Measurements from ENCODE around the gene C1QL3. TPM values are rescaled to one million over a fixed set of nuclear protein-coding genes. Genes with fewer than 3 reads are reported as not detected.

Gene C1QL3
- total RNA-seq, 1 donor from 2014 or later: not detected

DNA sequence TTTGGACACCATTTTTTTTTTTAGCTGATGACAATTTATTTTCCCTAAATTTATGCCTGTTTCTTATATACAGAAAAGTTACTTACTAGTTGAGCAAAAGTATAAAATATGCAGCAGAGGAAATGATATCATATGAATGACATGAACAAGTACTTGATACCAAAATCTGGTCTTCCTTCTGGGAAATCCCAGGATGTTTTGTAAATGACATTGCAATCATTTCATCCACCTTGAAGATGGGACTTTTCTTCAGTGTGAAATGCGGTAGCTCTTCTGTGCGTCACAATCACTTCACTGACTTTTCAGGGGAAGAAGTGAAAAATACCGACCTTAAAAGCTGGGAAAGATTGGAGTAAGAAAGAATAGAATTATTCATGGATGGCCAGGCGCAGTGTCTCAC, 23.8 kb downstream of the C1QL3 start:
- no peak for DNase-seq (ENCODE audit: low read depth, low spot score)
- no peaks in the 10 kb centered on the region for H3K27me3 Mint-ChIP-seq (ENCODE audit: low read depth)

DNA sequence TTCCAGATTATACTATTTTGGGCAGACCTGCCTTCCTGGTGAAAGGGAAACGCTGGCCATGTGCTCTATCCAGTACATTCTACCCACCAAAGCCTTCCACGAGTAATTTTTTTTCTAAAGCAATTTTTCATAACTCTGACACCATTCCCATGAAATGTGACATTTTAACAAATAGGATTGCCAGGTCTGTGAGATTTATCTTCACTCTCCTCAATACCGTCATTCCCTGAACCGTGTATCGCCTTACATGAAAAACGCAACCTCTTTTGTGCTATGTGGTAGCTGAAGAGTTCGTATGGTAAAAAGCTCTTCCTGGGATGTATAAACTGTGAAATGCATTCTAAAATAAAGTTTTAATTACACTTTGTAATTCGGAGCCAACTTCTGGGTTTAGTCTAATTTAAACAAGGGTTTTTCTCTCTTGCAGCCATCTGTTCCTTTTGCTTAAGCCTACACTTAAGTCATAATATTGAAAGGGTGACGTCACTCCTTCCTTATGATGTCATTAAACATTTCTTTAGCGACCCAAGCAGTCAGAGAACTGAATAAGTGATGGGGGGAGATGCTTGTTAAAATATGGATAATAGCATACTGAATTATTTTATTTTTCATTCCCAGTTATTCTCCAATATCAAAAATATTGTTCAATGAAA, 27.7 kb downstream of the C1QL3 start:
- Mint-ChIP-seq H3K4me1 (no peaks in the 10 kb centered on the region), H3K36me3 (ENCODE audit: low read depth) (peaks cover 3% of the 10 kb centered on the region), H3K9me3 (no peaks in the 10 kb centered on the region), H3K27ac (ENCODE audit: unreplicated experiment) (no peak overlapping the region), H3K27me3 (ENCODE audit: low read depth) (no peaks in the 10 kb centered on the region), H3K4me3 (no peak overlapping the region)
- DNase-seq (ENCODE audit: low read depth, low spot score): no peak
- TF ChIP-seq CTCF (conservative IDR thresholded peaks at IDR 0.05): no peak

More for the DNA sequence above, 23.8 kb downstream of the C1QL3 start:
- no peak overlapping the region for H3K27ac Mint-ChIP-seq (ENCODE audit: unreplicated experiment)
- H3K4me3 Mint-ChIP-seq: no peak overlapping the region
- no peaks in the 10 kb centered on the region for H3K4me1 Mint-ChIP-seq
- no peak for TF ChIP-seq CTCF (conservative IDR thresholded peaks at IDR 0.05)
- no peaks in the 10 kb centered on the region for H3K36me3 Mint-ChIP-seq (ENCODE audit: low read depth)
- no peaks in the 10 kb centered on the region for H3K9me3 Mint-ChIP-seq

- no peak for TF ChIP-seq CTCF (conservative IDR thresholded peaks at IDR 0.05)
- Mint-ChIP-seq H3K4me3 (no peak overlapping the region), H3K9me3 (no peaks in the 10 kb centered on the region), H3K36me3 (ENCODE audit: low read depth) (peaks cover 3% of the 10 kb centered on the region), H3K4me1 (no peaks in the 10 kb centered on the region), H3K27ac (ENCODE audit: unreplicated experiment) (no peak overlapping the region), H3K27me3 (ENCODE audit: low read depth) (no peaks in the 10 kb centered on the region)
- DNase-seq (ENCODE audit: low read depth, low spot score): no peak
Observed at GRCh38 chr10:16491933-16492332, 29.7 kb downstream of the C1QL3 start.

GRCh38 chr10:16490511-16490910, 31.2 kb downstream of the C1QL3 start:
- H3K4me3 Mint-ChIP-seq: no peak overlapping the region
- H3K27ac Mint-ChIP-seq (ENCODE audit: unreplicated experiment): no peak overlapping the region
- H3K27me3 Mint-ChIP-seq (ENCODE audit: low read depth): no peaks in the 10 kb centered on the region
- no peak for TF ChIP-seq CTCF (conservative IDR thresholded peaks at IDR 0.05)
- no peak for DNase-seq (ENCODE audit: low read depth, low spot score)
- peaks cover 3% of the 10 kb centered on the region for H3K36me3 Mint-ChIP-seq (ENCODE audit: low read depth)
- H3K4me1 Mint-ChIP-seq: no peaks in the 10 kb centered on the region
- no peaks in the 10 kb centered on the region for H3K9me3 Mint-ChIP-seq

- Mint-ChIP-seq H3K9me3 (no peaks in the 10 kb centered on the region), H3K36me3 (ENCODE audit: low read depth) (no peaks in the 10 kb centered on the region), H3K27me3 (ENCODE audit: low read depth) (no peaks in the 10 kb centered on the region), H3K4me3 (no peak overlapping the region), H3K27ac (ENCODE audit: unreplicated experiment) (no peak overlapping the region), H3K4me1 (no peaks in the 10 kb centered on the region)
- no peak for DNase-seq (ENCODE audit: low read depth, low spot score)
- no peak for TF ChIP-seq CTCF (conservative IDR thresholded peaks at IDR 0.05)
Observed at GRCh38 chr10:16483241-16483917, 38.3 kb downstream of the C1QL3 start.
